Measurements from ENCODE around the gene SLMAP.

SLMAP gene

GRCh38 chr3:57896031-57896430, 139.9 kb downstream of the SLMAP start:
- DNase-seq = no peak

- DNase-seq = no peak
Measured at GRCh38 chr3:57896691-57897090, 140.6 kb downstream of the SLMAP start.

GRCh38 chr3:57900786-57901185, 144.7 kb downstream of the SLMAP start:
- no peak for DNase-seq

DNA sequence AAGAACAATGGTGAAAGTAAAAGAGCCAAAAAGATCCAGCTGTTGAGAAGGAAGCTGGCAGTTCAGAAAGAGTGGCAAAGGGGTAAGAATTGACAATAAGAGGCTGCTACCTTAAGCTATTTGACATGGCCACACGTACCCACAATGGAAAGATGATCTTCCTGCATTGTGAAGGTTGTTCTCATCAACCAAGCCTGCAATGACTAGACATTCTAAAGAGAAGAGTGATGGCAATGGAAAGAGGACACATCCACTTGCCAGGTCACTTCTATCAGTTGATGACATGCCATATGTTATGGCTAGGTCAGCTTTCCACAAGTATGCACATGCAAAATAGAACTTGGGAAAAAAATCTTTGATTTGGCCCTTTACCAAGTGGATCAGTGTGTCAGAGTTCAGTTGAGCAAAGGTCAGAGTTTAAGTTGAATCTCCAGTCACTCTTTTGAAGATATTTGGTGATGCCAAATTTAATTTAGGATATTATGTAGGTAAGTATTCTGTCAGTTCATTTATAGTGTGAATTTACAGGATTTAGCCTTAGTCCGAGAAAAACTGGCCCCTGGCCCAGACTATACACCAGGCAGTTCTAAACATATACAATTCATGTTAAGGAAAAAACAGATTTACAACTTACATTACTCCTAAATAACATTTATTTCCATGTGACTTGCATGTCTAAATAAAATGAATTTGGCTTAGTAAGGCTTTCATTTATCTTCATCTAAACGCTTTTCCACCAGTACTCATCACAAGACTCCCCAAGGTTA, 147.2 kb downstream of the SLMAP start:
- DNase-seq = no peak

GRCh38 chr3:57910990-57911389, 154.9 kb downstream of the SLMAP start:
- no peak for DNase-seq

DNA sequence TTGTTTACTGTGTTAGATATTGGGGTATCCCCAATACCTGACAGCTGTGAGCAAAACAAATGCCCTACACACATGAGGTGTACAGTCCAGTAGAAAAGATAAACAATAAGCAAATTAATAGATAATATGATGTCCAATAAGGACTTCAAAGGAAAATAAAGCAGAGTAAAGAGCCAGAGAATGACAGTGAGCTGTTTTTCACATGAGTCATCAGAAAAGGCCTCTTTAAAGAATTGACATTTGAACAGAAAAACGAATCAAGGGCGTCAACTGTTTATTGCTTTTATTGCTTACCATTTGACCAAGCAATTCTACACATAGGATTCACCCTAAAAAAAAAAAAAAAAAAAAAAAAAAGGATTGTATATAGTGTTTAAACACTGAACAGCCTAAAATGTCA, 155.5 kb downstream of the SLMAP start:
- DNase-seq = no peak

GRCh38 chr3:57917601-57918000, 161.5 kb downstream of the SLMAP start:
- no peak for DNase-seq

- DNase-seq = no peak
Measured at GRCh38 chr3:57918123-57918837, 162.2 kb downstream of the SLMAP start.

- DNase-seq = no peak
Measured at GRCh38 chr3:57919987-57920386, 163.9 kb downstream of the SLMAP start.

DNA sequence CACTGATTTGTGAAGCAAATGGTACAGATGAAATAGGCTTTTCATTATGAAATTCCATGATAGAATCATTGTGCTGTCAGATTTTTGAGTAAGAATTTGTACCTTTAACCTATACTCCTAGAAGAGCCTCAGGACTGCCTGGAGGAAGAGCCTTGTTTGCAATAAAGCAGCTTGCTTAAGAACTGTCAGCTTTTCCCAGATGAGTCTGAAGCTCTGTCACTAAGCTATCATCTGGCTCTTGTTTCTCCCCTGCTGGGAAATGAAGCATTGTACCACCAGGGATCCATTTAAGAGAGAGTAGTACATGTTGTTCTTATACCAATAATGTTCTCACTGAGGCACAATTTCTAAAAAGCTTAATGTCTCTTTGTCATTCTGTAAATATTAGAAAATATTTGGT, 167.0 kb downstream of the SLMAP start:
- no peak for DNase-seq

DNA sequence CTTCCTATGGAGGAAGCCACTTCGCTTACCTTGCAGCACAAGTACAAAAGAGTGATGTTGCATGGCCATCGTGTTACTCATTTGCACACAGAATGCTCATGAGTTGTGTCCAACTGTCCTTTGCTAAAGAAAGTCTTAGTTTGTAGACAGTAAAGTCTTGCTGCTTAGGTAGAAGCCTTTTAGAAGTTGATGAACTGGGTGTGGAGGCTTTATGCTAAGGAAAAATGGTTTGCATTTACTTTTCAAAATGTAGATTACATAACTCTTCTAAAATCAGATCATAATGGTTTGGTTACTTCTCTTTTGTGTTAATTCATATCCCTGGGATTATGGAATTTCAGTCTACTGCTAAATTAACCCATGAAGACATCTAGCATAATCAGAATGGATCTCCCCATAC, 167.6 kb downstream of the SLMAP start:
- DNase-seq = no peak

GRCh38 chr3:57927166-57927565, 171.1 kb downstream of the SLMAP start:
- no peak for DNase-seq

DNA sequence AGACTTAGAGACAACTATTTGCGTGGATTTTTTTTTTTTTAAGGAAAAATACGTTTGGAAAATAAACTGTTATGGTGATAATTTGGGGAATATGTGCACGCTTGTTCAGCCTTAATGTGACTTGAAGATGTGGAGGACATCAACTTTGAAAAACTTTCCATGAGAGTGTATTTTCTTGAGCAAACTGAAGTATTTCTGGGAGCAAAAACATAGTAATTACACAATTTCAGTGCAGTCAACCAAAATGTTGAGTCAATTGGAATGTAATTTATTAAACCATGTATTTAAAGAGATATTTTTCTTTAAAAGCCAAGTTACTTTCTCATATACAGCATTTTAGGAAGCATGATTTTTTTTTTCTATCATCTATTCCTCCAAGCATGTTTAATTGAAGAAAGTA, 171.8 kb downstream of the SLMAP start:
- no peak for DNase-seq

GRCh38 chr3:57928511-57928910, 172.4 kb downstream of the SLMAP start:
- DNase-seq = no peak

- no peak for DNase-seq
Measured at GRCh38 chr3:57929988-57930387, 173.9 kb downstream of the SLMAP start.

GRCh38 chr3:57933602-57934001, 177.5 kb downstream of the SLMAP start:
- no peak for DNase-seq

DNA sequence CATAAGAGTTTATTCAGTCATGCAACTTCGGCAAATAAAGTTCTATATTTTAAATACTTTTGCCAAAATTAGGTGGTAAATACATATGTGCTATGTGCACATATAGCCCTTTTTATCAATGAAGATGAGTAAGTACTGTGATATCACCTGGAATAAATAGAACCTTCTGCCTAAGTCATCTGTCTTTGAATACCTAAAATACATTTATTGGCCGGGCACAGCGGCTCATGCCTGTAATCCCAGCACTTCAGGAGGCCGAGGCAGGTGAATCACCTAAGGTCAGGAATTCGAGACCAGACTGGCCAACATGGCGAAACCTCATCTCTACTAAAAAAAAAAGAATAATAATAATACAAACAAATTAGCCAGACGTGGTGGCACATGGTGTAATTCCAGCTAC, 178.3 kb downstream of the SLMAP start:
- no peak for DNase-seq

GRCh38 chr3:57935539-57935938, 179.4 kb downstream of the SLMAP start:
- no peak for DNase-seq

DNA sequence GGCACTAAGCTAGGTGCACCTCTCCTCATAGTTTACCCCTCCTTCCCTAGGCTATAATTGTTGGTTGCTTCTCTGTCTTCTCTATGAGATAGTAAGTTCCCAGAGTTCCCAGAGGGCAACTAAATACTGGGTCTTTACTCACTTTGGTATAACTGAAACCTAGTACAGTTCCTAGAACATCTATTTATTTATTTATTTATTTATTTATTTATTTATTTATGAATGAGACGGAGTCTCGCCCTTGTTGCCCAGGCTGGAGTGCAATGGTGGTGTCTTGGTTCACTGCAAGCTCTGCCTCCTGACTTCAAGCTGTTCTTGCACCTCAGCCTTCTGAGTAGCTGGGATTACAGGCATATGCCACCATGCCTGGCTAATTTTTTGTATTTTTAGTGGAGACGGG, 181.0 kb downstream of the SLMAP start:
- DNase-seq = no peak

- no peak for DNase-seq
Measured at GRCh38 chr3:57939775-57940174, 183.7 kb downstream of the SLMAP start.

GRCh38 chr3:57942388-57942787, 186.3 kb downstream of the SLMAP start:
- no peak for DNase-seq

- no peak for DNase-seq
Measured at GRCh38 chr3:57942872-57943283, 186.8 kb downstream of the SLMAP start.

DNA sequence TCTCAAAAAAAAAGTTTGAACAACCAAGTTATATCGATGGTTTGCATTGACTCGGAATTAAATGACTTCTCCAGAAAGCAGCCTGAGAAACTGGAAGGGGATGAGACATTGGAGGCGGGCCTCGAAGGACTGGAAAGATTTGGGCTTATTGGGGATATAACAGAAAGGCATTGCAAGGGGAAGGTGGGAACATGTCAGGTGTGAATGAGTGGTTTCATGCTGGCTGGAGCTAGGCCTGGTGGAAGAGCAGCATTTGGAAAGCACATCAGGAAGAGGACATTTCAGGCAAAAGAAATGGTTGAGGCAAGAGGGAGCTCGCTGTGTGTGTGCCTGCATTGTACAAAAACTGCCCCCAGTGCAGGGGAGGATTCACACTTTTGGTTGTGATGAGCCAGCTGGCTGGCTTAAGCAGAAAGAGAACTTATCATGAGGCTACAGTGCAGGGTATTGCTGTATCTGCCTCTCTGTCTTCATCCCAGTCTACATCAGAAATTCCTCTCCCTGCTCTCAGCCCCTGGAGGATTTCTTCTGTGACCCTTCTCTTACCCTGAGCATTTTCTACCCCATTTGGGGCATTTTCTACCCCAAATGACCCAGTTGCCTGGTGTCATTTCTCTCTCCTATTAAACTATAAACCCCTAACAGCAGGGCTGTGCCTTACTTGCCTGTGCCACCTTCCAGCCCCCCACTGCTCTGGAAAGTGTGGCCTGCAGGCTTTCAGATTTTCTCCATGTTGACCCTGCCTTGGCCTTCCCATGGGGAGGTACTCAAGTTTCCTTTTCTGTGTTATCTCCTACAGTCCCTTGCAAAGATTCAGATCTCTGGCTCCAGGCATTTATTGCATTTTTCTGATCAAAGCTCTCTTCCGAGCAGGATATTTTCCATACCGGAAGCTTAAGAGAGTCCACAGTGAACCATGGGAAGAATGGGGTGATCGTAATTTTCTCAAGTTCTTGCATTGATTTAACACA, 187.7 kb downstream of the SLMAP start:
- DNase-seq = no peak
